Fibroblast of lung (primary cell): ENCODE results near the gene MRGPRF. TPM values are rescaled to one million over a fixed set of nuclear protein-coding genes. Genes with fewer than 3 reads are reported as not detected.

ENCODE experiments used
- DNase-seq, 2 donors: peaks; one replicate each; pipeline versions ENCODE4 v3.0.0 to v3.0.0-alpha.2; 2010; ENCODE audit warnings: low read depth in 2 of 2
- H2AFZ ChIP-seq: 2 replicates; pipeline ENCODE4 v1.5.1; 2012; ENCODE audit warnings: low read length, control low read depth, inconsistent platforms
- H3K27ac ChIP-seq: 2 replicates; pipeline ENCODE4 v1.5.1; 2011; ENCODE audit warnings: low read length, control low read depth; ENCODE audit not compliant: insufficient read depth
- H3K27me3 ChIP-seq: 2 replicates; pipeline ENCODE4 v1.5.1; 2011; ENCODE audit warnings: mild to moderate bottlenecking, low read length; ENCODE audit not compliant: control insufficient read depth, insufficient read depth
- H3K36me3 ChIP-seq: 2 replicates; pipeline ENCODE4 v1.5.1; 2011; ENCODE audit warnings: low read length; ENCODE audit not compliant: control insufficient read depth, insufficient read depth
- H3K4me1 ChIP-seq: 2 replicates; pipeline ENCODE4 v1.5.1; 2011; ENCODE audit warnings: low read length; ENCODE audit not compliant: control insufficient read depth, insufficient read depth; ENCODE audit errors: extremely low read depth
- H3K4me2 ChIP-seq: 2 replicates; pipeline ENCODE4 v1.5.1; 2011; ENCODE audit warnings: low read length, control low read depth; ENCODE audit not compliant: insufficient read depth; ENCODE audit errors: extremely low read depth
- H3K4me3 ChIP-seq, 4 experiments: fragments of 200-600 bp in 1 of 4; sonication (generic) in 1 of 4; replicated peaks in 1 of 4; 2 replicates each; pipeline ENCODE4 v1.5.1; 2011 to 2016; ENCODE audit warnings: low read length in 4 of 4, low read depth in 3 of 4, mild to moderate bottlenecking in 3 of 4, control low read depth in 2 of 4, inconsistent platforms in 1 of 4, mixed read lengths in 1 of 4; ENCODE audit not compliant: insufficient read depth in 1 of 4; ENCODE audit errors: control extremely low read depth in 1 of 4
- H3K79me2 ChIP-seq: 2 replicates; pipeline ENCODE4 v1.5.1; 2012; ENCODE audit warnings: mild to moderate bottlenecking, low read length, inconsistent platforms; ENCODE audit not compliant: control insufficient read depth, insufficient read depth
- H3K9ac ChIP-seq: 2 replicates; pipeline ENCODE4 v1.5.1; 2011; ENCODE audit warnings: mild to moderate bottlenecking, low read length, control low read depth; ENCODE audit not compliant: insufficient read depth
- H3K9me3 ChIP-seq: 2 replicates; pipeline ENCODE4 v1.5.1; 2012; ENCODE audit warnings: low read depth, low read length; ENCODE audit not compliant: control insufficient read depth, insufficient read depth
- H4K20me1 ChIP-seq: 2 replicates; pipeline ENCODE4 v1.5.1; 2011; ENCODE audit warnings: low read length; ENCODE audit not compliant: control insufficient read depth, insufficient read depth; ENCODE audit errors: extremely low read depth
- EZH2 ChIP-seq: IDR thresholded peaks from 2 replicates; pipeline ENCODE4 v1.5.1; 2012; ENCODE audit warnings: low read length, control low read depth, mild to moderate bottlenecking; ENCODE audit errors: missing control alignments
- polyA plus RNA-seq, 2 donors: library from polyadenylated mRNA; depleted of rRNA in 1 of 2; stranded (reverse) in 1 of 2; unstranded in 1 of 2; fragments of >200 nt; gene quantifications; 2 replicates each; pipeline ENCODE4 v1.2.1, GENCODE V29; 2011 to 2012; ENCODE audit warnings: missing spikeins in 1 of 2
- total RNA-seq: library from RNA; depleted of rRNA; stranded (reverse); fragments of >200 nt; gene quantifications from 2 replicates; pipeline ENCODE4 v1.2.1, GENCODE V29; 2014
- TF ChIP-seq, protein P1 (sequence below), 2 donors: IDR thresholded peaks in 1 of 2; conservative IDR thresholded peaks in 1 of 2; 1 replicate in 1 of 2; 2 replicates in 1 of 2; pipeline ENCODE4 v1.5.1; 2011 to 2012; ENCODE audit warnings: low read length in 2 of 2, control low read depth in 1 of 2, inconsistent platforms in 1 of 2, low read depth in 1 of 2, mild to moderate bottlenecking in 1 of 2

The MRGPRF gene
- total and polyA plus RNA-seq, 2 donors (not counting 1 experiment from before 2014, with no cell fraction given) = 84.2 to 88.1 TPM

DNA sequence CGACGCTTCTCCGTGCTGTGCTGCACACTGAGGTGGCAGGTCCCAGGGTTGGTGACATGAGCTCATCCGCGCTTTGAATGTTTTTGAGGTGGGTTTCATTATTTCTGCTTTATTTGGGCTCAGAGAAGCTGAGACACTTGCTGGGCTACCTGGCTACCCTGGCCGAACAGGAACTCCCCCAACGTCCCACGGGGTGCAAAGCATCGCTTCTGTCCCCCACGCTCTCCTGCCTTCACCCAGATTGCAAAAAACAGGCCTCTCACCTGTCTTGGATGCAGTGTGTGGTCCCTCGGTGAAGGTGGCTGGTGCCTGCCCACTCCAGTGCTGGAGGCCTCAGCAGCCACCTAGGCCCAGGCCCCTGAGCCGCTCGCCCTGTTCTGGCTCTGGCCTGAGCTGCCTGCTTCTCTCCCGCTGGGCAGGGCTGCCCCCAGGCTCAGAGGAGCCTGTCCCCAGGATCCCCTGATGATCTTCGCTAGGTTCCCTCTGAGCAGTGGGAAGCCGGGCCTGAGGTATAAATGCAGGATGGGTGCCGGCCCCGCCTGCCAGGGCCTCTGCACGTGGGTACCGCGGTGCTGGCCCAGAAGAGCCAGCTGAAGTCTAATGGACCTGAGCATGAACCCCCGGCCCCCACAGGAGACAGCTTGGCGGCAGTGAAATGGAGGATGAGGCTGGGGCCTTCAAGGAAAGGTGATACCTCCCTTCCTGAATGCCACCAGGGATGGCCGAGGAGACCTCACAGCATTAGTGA, 16.5 kb downstream of the MRGPRF start:
- H3K4me2 ChIP-seq = no peak overlapping the region
- H3K4me3 ChIP-seq = no peak overlapping the region
- TF ChIP-seq, protein P1, sequence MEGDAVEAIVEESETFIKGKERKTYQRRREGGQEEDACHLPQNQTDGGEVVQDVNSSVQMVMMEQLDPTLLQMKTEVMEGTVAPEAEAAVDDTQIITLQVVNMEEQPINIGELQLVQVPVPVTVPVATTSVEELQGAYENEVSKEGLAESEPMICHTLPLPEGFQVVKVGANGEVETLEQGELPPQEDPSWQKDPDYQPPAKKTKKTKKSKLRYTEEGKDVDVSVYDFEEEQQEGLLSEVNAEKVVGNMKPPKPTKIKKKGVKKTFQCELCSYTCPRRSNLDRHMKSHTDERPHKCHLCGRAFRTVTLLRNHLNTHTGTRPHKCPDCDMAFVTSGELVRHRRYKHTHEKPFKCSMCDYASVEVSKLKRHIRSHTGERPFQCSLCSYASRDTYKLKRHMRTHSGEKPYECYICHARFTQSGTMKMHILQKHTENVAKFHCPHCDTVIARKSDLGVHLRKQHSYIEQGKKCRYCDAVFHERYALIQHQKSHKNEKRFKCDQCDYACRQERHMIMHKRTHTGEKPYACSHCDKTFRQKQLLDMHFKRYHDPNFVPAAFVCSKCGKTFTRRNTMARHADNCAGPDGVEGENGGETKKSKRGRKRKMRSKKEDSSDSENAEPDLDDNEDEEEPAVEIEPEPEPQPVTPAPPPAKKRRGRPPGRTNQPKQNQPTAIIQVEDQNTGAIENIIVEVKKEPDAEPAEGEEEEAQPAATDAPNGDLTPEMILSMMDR (conservative IDR thresholded peaks at IDR 0.05 in 1 of 2, IDR thresholded peaks at IDR 0.05 in 1 of 2; ENCODE audit: low read depth in 1 of 2, low read length in 2 of 2) = no peak
- no peak for TF ChIP-seq EZH2
- H2AFZ ChIP-seq = no peak overlapping the region
- no peak for DNase-seq
- no peaks in the 10 kb centered on the region for H3K36me3 ChIP-seq
- H3K79me2 ChIP-seq = no peaks in the 10 kb centered on the region
- no peak overlapping the region for H3K27ac ChIP-seq
- H3K9me3 ChIP-seq = no peaks in the 10 kb centered on the region
- no peaks in the 10 kb centered on the region for H3K27me3 ChIP-seq
- H4K20me1 ChIP-seq = no peaks in the 10 kb centered on the region
- peaks cover 14% of the 10 kb centered on the region for H3K4me1 ChIP-seq
- H3K9ac ChIP-seq = no peak overlapping the region

DNA sequence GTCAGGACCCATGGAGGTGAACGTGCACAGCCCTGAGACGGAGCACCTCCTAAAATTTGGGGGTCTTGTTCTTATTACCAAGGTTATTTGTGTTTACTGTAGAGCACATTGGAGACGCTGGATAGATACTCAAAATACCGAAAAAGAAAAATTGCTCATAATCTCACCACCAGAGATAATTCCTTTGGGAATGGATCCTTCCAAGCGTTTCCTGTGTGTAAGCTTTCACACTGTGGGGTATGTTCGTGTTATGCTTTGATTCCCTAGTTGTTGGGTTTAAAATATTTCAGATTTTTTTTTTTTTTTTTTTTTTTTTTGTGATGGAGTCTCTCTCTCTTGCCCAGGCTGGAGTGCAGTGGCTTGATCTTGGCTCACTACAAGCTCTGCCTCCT, 18.2 kb downstream of the MRGPRF start:
- TF ChIP-seq, protein P1 (conservative IDR thresholded peaks at IDR 0.05 in 1 of 2, IDR thresholded peaks at IDR 0.05 in 1 of 2; ENCODE audit: low read depth in 1 of 2, low read length in 2 of 2) = no peak
- no peak for TF ChIP-seq EZH2
- Histone ChIP-seq H4K20me1 (no peaks in the 10 kb centered on the region), H3K4me1 (peaks cover 4% of the 10 kb centered on the region), H2AFZ (no peak overlapping the region), H3K4me3 (no peak overlapping the region), H3K27ac (no peak overlapping the region), H3K36me3 (no peaks in the 10 kb centered on the region), H3K79me2 (no peaks in the 10 kb centered on the region), H3K27me3 (no peaks in the 10 kb centered on the region), H3K9ac (no peak overlapping the region), H3K9me3 (no peaks in the 10 kb centered on the region), H3K4me2 (no peak overlapping the region)
- DNase-seq = no peak

DNA sequence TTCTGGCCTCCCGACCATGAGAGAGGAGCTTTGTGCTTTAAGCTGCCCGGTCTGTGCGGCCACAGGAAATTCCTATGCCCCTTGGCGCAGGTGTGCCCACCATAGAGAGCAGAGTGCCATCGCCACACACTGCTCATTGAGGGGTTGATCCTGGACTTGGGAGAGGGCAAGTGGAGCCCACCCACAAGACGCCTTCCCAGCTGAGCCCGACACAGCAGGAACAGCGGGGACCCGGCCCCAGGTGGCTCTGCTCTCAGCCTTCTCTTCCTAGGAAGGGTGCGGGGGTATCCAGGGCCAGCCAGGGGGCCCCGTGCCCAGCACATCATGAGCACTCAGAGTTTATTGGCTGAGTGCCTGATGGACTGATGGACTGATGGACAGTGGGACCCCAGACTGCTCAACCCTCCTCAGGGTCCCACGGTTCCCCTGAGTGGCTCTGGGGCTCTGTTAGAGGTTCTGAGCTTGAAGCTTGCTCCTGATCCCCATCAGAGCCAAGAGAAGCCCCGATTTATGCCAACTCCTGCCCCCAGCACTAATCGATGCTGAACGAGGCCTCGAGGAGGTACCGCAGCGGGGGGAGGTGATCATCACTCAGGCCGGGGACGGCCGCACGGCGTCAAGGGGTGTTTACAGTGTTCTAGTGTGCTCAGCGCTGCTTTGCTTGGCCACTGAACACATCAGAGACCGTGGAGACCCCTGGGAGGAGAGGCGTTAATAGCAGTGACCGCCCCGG, 18.7 kb downstream of the MRGPRF start:
- no peaks in the 10 kb centered on the region for H3K9me3 ChIP-seq
- H3K4me3 ChIP-seq = no peak overlapping the region
- no peaks in the 10 kb centered on the region for H3K27me3 ChIP-seq
- H3K4me2 ChIP-seq = no peak overlapping the region
- no peaks in the 10 kb centered on the region for H3K36me3 ChIP-seq
- H2AFZ ChIP-seq = no peak overlapping the region
- no peak for DNase-seq
- TF ChIP-seq, protein P1 (conservative IDR thresholded peaks at IDR 0.05 in 1 of 2, IDR thresholded peaks at IDR 0.05 in 1 of 2; ENCODE audit: low read depth in 1 of 2, low read length in 2 of 2) = no peak
- TF ChIP-seq EZH2 = no peak
- H4K20me1 ChIP-seq = no peaks in the 10 kb centered on the region
- no peaks in the 10 kb centered on the region for H3K79me2 ChIP-seq
- H3K4me1 ChIP-seq = peaks cover 4% of the 10 kb centered on the region
- H3K27ac ChIP-seq = no peak overlapping the region
- no peak overlapping the region for H3K9ac ChIP-seq
